Liver (tissue), 9 donors: Measurements from ENCODE around the gene C1orf52. TPM values are rescaled to one million over a fixed set of nuclear protein-coding genes. Genes with fewer than 3 reads are reported as not detected.

Experiments used
- DNase-seq: peaks from one replicate; pipeline ENCODE4 v3.0.0-alpha.2; 2017; ENCODE audit warnings: low spot score
- H3K27ac ChIP-seq, 2 donors: one replicate each; pipeline ENCODE4 v1.7.0; 2013; ENCODE audit warnings: inconsistent platforms in 2 of 2, low read length in 2 of 2, control low read depth in 1 of 2, low read depth in 1 of 2, mild to moderate bottlenecking in 1 of 2
- H3K27me3 ChIP-seq, 4 donors: one replicate each; pipeline versions ENCODE4 v1.6.1 to v1.7.0; 2013; ENCODE audit warnings: low read length in 3 of 4, inconsistent platforms in 1 of 4, mild to moderate bottlenecking in 1 of 4, moderate library complexity in 1 of 4; ENCODE audit not compliant: control insufficient read depth in 4 of 4, insufficient read depth in 4 of 4
- H3K36me3 ChIP-seq, 4 donors: one replicate each; pipeline versions ENCODE4 v1.6.1 to v1.7.0; 2013; ENCODE audit warnings: low read length in 3 of 4, mild to moderate bottlenecking in 3 of 4, low read depth in 1 of 4, moderate library complexity in 1 of 4; ENCODE audit not compliant: control insufficient read depth in 4 of 4, insufficient read depth in 3 of 4
- H3K4me1 ChIP-seq, 4 donors: one replicate each; pipeline versions ENCODE4 v1.6.1 to v1.7.0; 2013; ENCODE audit warnings: low read length in 3 of 4, mild to moderate bottlenecking in 3 of 4, moderate library complexity in 1 of 4; ENCODE audit not compliant: control insufficient read depth in 4 of 4, insufficient read depth in 4 of 4
- H3K4me3 ChIP-seq, 3 donors: one replicate each; pipeline versions ENCODE4 v1.6.1 to v1.7.0; 2013; ENCODE audit warnings: low read length in 3 of 3, control low read depth in 1 of 3, low read depth in 1 of 3, mild to moderate bottlenecking in 1 of 3
- H3K9ac ChIP-seq, 2 donors: one replicate each; pipeline ENCODE4 v1.7.0; 2013; ENCODE audit warnings: low read length in 2 of 2, mild to moderate bottlenecking in 2 of 2, moderate library complexity in 2 of 2, control low read depth in 1 of 2, low read depth in 1 of 2
- H3K9me3 ChIP-seq, 4 donors: one replicate each; pipeline versions ENCODE4 v1.6.1 to v1.7.0; 2013; ENCODE audit warnings: low read length in 3 of 4; ENCODE audit not compliant: control insufficient read depth in 4 of 4
- EGR1 ChIP-seq, 2 donors: IDR thresholded peaks; 2 replicates each; pipeline ENCODE4 v1.6.1; 2016 to 2018; ENCODE audit warnings: antibody characterized with exemption in 2 of 2, low read depth in 2 of 2
- FOXA1 ChIP-seq: IDR thresholded peaks from 2 replicates; pipeline ENCODE4 v1.6.1; 2016; ENCODE audit warnings: antibody characterized with exemption
- FOXA2 ChIP-seq: IDR thresholded peaks from 2 replicates; pipeline ENCODE4 v1.6.1; 2016; ENCODE audit warnings: antibody characterized with exemption
- GABPA ChIP-seq, 2 donors: IDR thresholded peaks in 1 of 2; conservative IDR thresholded peaks in 1 of 2; 2 replicates each; pipeline ENCODE4 v1.6.1; 2016; ENCODE audit warnings: antibody characterized with exemption in 2 of 2, mild to moderate bottlenecking in 1 of 2, moderate library complexity in 1 of 2
- HNF4A ChIP-seq, 2 donors: conservative IDR thresholded peaks; 2 replicates each; pipeline ENCODE4 v1.6.1; 2016; ENCODE audit warnings: antibody characterized with exemption in 2 of 2, mild to moderate bottlenecking in 2 of 2
- HNF4G ChIP-seq: IDR thresholded peaks from 2 replicates; pipeline ENCODE4 v1.6.1; 2016; ENCODE audit warnings: antibody characterized with exemption
- JUND ChIP-seq, 2 donors: IDR thresholded peaks; 2 replicates each; pipeline ENCODE4 v1.6.1; 2016; ENCODE audit warnings: antibody characterized with exemption in 2 of 2
- NR2F2 ChIP-seq: IDR thresholded peaks from 2 replicates; pipeline ENCODE4 v1.6.1; 2016; ENCODE audit warnings: antibody characterized with exemption
- RAD21 ChIP-seq, 2 donors: IDR thresholded peaks; 2 replicates each; pipeline ENCODE4 v1.6.1; 2016; ENCODE audit warnings: antibody characterized with exemption in 2 of 2, mild to moderate bottlenecking in 2 of 2
- RXRA ChIP-seq, 2 donors: IDR thresholded peaks; 2 replicates each; pipeline ENCODE4 v1.6.1; 2017 to 2018; ENCODE audit warnings: antibody characterized with exemption in 2 of 2, mild to moderate bottlenecking in 1 of 2
- SP1 ChIP-seq: IDR thresholded peaks from 2 replicates; pipeline ENCODE4 v1.6.1; 2018; ENCODE audit warnings: antibody characterized with exemption, mild to moderate bottlenecking
- TAF1 ChIP-seq: conservative IDR thresholded peaks from 2 replicates; pipeline ENCODE4 v1.6.1; 2016; ENCODE audit warnings: antibody characterized with exemption, mild to moderate bottlenecking
- YY1 ChIP-seq: IDR thresholded peaks from 2 replicates; pipeline ENCODE4 v1.6.1; 2016; ENCODE audit warnings: antibody characterized with exemption, mild to moderate bottlenecking
- WGBS: extraction: QIAGEN DNeasy Blood & Tissue Kit; methylation state at CpG from one replicate; pipeline ENCODE4 v1.1.7; 2013; 5-methylcytosine and 5-hydroxymethylcytosine counted together
- polyA plus RNA-seq, 2 donors: library from polyadenylated mRNA; stranded (reverse) in 1 of 2; unstranded in 1 of 2; fragments of 200-250 nt in 1 of 2; fragments of >200 nt in 1 of 2; fragmentation: Nextera tagmentation in 1 of 2; extraction: Ambion mirVana in 1 of 2; gene quantifications; one replicate each; pipeline versions ENCODE4 v1.2.1 to v1.2.3, GENCODE V29; 2013 to 2015
- total RNA-seq, 2 donors: library from RNA; depleted of rRNA; stranded (reverse); fragments of >200 nt; gene quantifications; one replicate each; pipeline ENCODE4 v1.2.3, GENCODE V29; 2014
- TF ChIP-seq, protein P1 (sequence below): IDR thresholded peaks from 2 replicates; pipeline ENCODE4 v1.6.1; 2016; ENCODE audit warnings: antibody characterized with exemption, mild to moderate bottlenecking
- TF ChIP-seq, protein P2 (sequence below): IDR thresholded peaks from 2 replicates; pipeline ENCODE4 v1.6.1; 2016; ENCODE audit warnings: antibody characterized with exemption
- TF ChIP-seq, protein P3 (sequence below): IDR thresholded peaks from 2 replicates; pipeline ENCODE4 v1.6.1; 2016; ENCODE audit warnings: antibody characterized with exemption
- TF ChIP-seq, protein P4 (sequence below): fragments of 150-350 bp; IDR thresholded peaks from 2 replicates; pipeline ENCODE4 v1.5.1; 2017; ENCODE audit warnings: improper control_type of control experiment, low read depth, low read length; ENCODE audit not compliant: missing input control
- TF ChIP-seq, protein P5 (sequence below): IDR thresholded peaks from 2 replicates; pipeline ENCODE4 v1.6.1; 2016; ENCODE audit warnings: antibody characterized with exemption
- donor health status: healthy.
- donor health status: healthy.
- donor health status: healthy.
- donor health status: healthy.
- donor health status: healthy.

The C1orf52 gene
- total and polyA plus RNA-seq, 4 donors, result 6.1 to 10.9 (median 7.3) TPM

DNA sequence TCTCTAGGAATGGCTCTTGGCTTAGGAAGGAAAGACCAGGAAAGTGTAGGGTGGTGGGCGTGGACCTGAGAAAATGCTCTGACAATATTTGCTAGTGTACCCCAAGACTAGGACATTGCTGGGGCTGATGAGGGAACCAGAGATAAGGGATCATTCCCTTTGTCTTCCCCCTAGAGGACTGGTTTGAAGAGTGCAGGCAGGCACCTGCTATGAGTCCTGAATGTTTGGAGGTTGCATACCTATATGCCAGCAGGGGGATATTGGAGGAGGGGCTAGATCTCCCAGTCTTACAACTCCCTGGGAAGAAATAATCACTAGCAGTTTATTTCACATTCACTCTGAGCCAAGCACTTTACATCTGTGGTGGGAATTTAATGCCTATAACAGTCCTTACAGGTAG is 23.0 kb upstream of the C1orf52 start:
- no peak overlapping the region for H3K27ac ChIP-seq
- H3K4me1 ChIP-seq, result peaks cover 0 to 2% (median 0%) of the 10 kb centered on the region in 4 donors
- H3K9me3 ChIP-seq, result no peaks in the 10 kb centered on the region
- WGBS, result 92% methylated on average over 1 of the region's 1 CpG
- no peaks in the 10 kb centered on the region for H3K27me3 ChIP-seq
- H3K9ac ChIP-seq, result no peak overlapping the region
- TF ChIP-seq RXRA (IDR thresholded peaks at IDR 0.05) (no peak), FOXA2 (no peak), HNF4A (conservative IDR thresholded peaks at IDR 0.05) (no peak), EGR1 (IDR thresholded peaks at IDR 0.05; ENCODE audit: low read depth in 2 of 2) (no peak), GABPA (IDR thresholded peaks at IDR 0.05 in 1 of 2, conservative IDR thresholded peaks at IDR 0.05 in 1 of 2) (no peak)
- TF ChIP-seq, protein P1, sequence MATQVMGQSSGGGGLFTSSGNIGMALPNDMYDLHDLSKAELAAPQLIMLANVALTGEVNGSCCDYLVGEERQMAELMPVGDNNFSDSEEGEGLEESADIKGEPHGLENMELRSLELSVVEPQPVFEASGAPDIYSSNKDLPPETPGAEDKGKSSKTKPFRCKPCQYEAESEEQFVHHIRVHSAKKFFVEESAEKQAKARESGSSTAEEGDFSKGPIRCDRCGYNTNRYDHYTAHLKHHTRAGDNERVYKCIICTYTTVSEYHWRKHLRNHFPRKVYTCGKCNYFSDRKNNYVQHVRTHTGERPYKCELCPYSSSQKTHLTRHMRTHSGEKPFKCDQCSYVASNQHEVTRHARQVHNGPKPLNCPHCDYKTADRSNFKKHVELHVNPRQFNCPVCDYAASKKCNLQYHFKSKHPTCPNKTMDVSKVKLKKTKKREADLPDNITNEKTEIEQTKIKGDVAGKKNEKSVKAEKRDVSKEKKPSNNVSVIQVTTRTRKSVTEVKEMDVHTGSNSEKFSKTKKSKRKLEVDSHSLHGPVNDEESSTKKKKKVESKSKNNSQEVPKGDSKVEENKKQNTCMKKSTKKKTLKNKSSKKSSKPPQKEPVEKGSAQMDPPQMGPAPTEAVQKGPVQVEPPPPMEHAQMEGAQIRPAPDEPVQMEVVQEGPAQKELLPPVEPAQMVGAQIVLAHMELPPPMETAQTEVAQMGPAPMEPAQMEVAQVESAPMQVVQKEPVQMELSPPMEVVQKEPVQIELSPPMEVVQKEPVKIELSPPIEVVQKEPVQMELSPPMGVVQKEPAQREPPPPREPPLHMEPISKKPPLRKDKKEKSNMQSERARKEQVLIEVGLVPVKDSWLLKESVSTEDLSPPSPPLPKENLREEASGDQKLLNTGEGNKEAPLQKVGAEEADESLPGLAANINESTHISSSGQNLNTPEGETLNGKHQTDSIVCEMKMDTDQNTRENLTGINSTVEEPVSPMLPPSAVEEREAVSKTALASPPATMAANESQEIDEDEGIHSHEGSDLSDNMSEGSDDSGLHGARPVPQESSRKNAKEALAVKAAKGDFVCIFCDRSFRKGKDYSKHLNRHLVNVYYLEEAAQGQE, result no peak
- TF ChIP-seq, protein P2, sequence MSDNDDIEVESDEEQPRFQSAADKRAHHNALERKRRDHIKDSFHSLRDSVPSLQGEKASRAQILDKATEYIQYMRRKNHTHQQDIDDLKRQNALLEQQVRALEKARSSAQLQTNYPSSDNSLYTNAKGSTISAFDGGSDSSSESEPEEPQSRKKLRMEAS, result no peak
- TF ChIP-seq, protein P3, sequence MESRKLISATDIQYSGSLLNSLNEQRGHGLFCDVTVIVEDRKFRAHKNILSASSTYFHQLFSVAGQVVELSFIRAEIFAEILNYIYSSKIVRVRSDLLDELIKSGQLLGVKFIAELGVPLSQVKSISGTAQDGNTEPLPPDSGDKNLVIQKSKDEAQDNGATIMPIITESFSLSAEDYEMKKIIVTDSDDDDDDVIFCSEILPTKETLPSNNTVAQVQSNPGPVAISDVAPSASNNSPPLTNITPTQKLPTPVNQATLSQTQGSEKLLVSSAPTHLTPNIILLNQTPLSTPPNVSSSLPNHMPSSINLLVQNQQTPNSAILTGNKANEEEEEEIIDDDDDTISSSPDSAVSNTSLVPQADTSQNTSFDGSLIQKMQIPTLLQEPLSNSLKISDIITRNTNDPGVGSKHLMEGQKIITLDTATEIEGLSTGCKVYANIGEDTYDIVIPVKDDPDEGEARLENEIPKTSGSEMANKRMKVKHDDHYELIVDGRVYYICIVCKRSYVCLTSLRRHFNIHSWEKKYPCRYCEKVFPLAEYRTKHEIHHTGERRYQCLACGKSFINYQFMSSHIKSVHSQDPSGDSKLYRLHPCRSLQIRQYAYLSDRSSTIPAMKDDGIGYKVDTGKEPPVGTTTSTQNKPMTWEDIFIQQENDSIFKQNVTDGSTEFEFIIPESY, result no peak
- TF ChIP-seq, protein P4, sequence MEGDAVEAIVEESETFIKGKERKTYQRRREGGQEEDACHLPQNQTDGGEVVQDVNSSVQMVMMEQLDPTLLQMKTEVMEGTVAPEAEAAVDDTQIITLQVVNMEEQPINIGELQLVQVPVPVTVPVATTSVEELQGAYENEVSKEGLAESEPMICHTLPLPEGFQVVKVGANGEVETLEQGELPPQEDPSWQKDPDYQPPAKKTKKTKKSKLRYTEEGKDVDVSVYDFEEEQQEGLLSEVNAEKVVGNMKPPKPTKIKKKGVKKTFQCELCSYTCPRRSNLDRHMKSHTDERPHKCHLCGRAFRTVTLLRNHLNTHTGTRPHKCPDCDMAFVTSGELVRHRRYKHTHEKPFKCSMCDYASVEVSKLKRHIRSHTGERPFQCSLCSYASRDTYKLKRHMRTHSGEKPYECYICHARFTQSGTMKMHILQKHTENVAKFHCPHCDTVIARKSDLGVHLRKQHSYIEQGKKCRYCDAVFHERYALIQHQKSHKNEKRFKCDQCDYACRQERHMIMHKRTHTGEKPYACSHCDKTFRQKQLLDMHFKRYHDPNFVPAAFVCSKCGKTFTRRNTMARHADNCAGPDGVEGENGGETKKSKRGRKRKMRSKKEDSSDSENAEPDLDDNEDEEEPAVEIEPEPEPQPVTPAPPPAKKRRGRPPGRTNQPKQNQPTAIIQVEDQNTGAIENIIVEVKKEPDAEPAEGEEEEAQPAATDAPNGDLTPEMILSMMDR, result no peak
- no peak overlapping the region for H3K4me3 ChIP-seq
- H3K36me3 ChIP-seq, result no peaks in the 10 kb centered on the region
- no peak for DNase-seq

DNA sequence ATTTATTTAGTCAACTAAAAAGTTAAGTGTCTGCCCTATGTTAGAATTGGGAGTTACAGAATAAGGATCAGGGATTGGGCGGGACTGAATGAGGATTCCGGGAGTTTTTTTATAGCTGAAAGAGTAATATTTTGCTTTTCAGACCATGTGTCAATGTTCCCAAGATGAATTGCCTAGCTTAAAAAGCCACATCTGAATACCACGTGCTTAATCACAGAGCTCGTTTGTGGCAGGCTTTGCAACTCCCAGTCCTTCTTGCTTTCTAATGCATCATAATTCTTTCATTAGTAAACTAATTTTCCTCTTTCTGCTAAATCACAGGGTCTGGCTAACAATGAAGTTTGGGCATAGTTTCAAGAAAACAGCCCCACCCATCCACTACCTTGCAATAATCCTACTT is 21.2 kb upstream of the C1orf52 start:
- H3K9ac ChIP-seq, result no peak overlapping the region
- DNase-seq, result no peak
- H3K9me3 ChIP-seq, result no peaks in the 10 kb centered on the region
- no peaks in the 10 kb centered on the region for H3K27me3 ChIP-seq
- no peak overlapping the region for H3K4me3 ChIP-seq
- peaks cover 0 to 9% (median 2%) of the 10 kb centered on the region in 4 donors for H3K4me1 ChIP-seq
- 81% methylated on average over 4 of the region's 4 CpGs for WGBS
- no peaks in the 10 kb centered on the region for H3K36me3 ChIP-seq
- H3K27ac ChIP-seq, result no peak overlapping the region
- TF ChIP-seq GABPA (IDR thresholded peaks at IDR 0.05 in 1 of 2, conservative IDR thresholded peaks at IDR 0.05 in 1 of 2), result no peak
- TF ChIP-seq YY1, result no peak
- TF ChIP-seq, protein P5, sequence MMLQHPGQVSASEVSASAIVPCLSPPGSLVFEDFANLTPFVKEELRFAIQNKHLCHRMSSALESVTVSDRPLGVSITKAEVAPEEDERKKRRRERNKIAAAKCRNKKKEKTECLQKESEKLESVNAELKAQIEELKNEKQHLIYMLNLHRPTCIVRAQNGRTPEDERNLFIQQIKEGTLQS, result no peak
- TF ChIP-seq RAD21 (IDR thresholded peaks at IDR 0.05), result no peak
- TF ChIP-seq EGR1 (IDR thresholded peaks at IDR 0.05; ENCODE audit: low read depth in 2 of 2), result no peak
- TF ChIP-seq FOXA1, result no peak
- TF ChIP-seq, protein P1, result no peak
- TF ChIP-seq, protein P2, result no peak
- TF ChIP-seq RXRA (IDR thresholded peaks at IDR 0.05), result no peak
- TF ChIP-seq HNF4A (conservative IDR thresholded peaks at IDR 0.05), result no peak
- TF ChIP-seq NR2F2, result no peak
- TF ChIP-seq, protein P3, result no peak
- no peak for TF ChIP-seq JUND (IDR thresholded peaks at IDR 0.05)
- no peak for TF ChIP-seq FOXA2
- TF ChIP-seq SP1, result no peak
- no peak for TF ChIP-seq HNF4G
- TF ChIP-seq TAF1, result no peak
